GDM1 (cell line): Measurements from ENCODE around the gene FSTL4.

Source experiments
- DNase-seq: peaks from one replicate; lab custom pipeline; 2025; lab: John Stamatoyannopoulos, UW

FSTL4 gene

DNA sequence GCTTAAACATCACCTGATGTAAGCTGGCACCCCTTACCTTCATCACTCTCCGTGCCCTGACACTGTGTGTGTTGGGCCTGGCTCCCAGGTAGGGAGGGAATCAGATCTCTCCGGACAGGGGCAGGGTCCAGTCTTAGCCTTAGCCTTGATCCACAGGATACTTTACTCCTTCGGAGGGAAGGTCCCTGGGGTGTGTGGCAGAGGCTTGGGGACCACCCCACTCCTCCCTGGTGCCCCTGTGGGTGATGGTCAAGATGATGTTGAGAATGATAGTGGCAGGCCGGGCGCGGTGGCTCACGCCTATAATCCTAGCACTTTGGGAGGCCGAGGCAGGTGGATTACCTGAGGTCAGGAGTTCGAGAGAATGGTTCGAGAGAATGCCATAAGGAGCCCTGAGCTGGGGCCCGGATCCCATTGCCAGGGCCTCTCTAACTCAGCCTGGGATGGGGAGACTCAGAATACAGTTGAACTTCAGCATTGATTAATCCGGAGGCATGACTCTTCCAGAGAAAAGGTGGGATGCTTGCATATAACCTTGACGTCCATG lies 291.0 kb downstream of the FSTL4 start:
- DNase-seq, result no peak

DNA sequence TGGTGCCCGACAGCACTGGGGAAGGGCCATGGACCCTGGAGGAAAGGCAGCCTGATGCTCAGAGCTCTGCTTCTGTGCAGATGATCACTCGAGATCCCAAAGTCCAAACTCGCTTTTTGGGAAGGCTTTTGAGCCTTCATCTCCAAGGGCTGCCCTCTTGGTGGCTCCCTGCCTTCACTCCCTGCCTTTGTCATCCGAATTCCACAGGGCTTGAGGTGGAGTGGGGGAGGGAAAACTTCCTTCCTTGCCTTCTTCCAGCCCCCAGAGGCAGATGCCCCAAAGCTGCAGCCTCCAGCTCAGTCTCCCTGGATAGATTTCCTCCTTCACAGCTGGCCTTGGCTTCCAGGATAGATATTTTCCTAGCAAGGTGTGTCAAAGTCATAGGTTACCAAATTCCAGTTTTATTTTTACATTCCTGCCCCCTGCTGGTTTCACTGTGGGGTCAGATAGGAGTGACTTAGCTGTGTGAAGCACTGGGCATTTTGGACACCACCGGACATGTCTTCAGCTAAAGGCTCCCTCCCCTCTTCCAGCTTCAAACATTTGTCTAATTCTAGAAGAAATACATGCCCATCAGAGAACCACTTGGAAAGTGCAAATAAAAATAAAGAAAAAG lies 292.3 kb downstream of the FSTL4 start:
- DNase-seq, result no peak

DNA sequence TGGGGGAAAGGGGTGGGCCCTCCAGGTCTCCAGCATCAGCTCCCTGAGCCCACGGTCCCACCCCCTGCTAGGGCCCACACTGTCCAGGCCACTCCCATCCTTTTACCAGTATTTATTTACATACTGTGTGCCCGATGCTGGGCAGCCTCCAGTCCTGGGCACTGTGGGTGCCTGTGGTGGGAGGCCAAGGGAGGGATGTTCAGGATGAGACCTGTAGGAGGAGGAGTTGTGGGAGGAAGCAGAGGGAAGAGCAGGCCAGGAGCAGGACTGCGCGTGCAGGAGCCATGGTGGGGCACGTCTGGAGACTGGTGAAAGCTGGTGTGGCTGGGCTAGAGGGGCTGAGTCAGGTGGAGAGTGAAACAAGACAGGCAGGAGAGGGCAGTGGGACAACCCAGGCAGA lies 293.1 kb downstream of the FSTL4 start:
- no peak for DNase-seq

DNA sequence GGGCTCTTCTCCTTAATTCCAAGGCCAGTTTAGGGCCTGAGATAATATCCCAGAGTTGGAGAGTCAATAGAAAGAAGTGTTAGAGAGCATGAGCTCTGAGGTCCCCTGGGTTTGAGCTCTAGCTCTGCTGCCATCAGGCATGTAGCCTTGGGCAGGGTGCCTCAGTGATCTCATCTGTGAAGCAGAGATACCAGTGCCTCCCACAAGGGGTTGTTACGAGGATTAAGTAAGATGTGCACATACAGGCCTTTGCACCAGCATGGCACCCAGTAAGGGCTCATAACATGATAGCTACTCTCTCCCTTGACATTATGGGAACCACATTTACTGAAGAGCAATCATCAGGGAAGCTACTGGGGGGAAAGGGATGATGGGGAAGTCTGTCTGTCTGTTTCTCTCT lies 294.8 kb downstream of the FSTL4 start:
- DNase-seq, result no peak

DNA sequence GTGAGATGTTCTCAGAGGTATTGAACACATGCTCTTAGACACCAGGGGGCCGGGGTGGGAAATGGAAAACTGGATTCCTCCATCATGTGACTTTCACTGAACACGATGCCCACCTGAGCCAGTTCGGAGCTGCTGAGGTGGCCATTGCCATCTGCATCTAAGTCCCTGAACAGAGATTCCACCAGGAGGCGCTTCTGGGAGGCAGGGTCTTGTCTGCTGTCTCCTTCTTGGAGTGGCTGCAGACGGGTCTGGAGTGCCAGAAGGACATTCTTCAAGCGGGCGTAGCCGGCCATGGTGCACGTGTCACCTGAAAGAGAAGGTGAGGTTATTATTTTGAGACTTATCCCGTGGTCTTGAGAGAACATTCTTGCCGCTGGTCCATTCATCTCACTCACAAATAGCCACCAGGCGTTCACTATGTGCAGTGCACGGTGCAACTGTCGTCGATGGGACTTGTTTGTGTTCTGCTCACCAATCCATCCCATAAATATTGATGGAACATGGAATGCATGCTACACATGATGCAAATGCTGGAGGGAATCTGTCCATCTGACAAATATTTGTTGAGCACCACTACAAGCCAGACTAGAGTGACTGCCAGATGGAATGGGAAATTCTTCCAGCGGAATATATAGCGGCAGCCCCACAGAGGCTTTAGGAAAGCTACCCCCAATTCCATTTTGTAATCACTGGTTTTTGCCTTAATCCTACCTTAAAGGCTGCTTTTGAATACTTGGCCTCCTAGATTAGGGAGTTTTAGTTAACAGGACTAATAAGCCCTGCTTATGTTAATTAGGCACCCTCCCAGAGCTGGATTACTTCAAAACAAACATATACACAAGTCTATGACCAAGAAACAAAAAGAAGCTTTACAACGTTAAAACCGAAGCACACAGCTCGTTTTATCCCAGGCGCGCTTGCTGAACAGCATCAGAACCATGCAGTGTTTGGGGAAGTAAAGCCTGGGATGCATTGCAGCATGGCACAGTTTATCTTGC lies 295.7 kb downstream of the FSTL4 start:
- DNase-seq, result no peak

DNA sequence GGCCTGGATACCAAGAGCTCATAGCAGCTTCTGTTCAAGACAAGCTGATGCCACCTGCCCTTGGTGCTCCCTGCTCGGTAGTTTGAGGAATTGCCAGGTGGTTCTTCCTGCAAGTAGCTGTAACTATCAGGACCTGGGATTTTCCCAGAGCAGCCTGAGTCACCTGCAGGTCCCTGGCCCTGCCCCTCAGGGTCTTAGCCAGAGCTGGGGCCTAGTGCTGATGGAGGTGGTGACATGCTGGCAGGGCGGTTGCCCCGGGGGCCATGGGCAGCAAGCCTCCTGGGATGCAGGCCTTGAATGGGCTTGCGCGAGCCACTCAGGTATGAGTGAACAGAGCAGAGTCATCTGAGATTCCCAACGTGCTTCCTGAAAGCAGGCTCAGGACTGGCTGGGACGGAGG lies 298.3 kb downstream of the FSTL4 start:
- no peak for DNase-seq

DNA sequence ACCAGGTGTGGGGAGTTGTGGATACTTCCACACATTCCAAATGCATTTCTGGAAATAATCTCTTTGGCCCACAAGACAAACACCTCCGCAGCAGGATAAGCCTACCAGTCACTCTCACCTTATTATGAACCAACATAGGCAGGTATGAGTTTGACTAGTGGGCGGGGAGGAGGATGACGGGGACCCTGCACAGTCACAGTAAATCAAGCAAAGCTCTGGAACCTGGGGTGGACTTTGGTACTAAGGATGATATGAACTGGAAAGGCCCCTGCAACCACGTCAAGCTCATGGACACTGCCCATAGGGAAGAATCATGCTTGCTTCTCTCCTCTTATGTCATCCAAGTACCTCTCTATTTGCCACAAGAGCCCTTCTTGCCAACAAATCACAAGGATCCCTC lies 301.2 kb downstream of the FSTL4 start:
- DNase-seq, result no peak

DNA sequence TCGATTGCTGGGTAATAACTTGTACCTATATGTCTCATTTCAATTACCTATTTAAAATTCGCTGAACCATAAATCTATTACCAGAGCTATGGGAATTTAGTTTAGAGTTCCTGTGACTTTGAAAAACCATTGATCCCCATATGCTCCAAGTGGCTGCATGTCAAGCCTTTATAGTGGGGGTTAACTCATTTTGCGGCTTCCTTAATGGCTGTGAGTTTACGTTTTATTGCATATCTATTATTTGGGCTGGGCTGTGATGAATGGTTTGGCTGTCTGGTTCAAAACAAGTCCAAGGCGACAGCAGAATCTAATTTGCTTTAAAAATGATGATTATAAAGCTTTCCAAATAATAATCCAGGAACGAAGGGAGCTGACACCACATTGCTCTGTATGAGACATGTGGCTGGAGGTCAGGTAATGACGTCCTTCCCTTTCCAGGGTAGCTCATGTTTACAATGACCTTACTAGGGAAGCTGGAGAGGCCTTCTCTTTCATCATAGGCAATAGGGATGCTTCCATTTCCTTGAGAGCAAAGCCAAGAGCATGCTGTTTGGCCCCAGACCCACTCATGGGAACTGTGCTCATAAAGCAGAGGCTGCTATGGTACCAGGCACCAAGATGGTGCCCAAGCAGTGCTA lies 302.2 kb downstream of the FSTL4 start:
- DNase-seq, result no peak

DNA sequence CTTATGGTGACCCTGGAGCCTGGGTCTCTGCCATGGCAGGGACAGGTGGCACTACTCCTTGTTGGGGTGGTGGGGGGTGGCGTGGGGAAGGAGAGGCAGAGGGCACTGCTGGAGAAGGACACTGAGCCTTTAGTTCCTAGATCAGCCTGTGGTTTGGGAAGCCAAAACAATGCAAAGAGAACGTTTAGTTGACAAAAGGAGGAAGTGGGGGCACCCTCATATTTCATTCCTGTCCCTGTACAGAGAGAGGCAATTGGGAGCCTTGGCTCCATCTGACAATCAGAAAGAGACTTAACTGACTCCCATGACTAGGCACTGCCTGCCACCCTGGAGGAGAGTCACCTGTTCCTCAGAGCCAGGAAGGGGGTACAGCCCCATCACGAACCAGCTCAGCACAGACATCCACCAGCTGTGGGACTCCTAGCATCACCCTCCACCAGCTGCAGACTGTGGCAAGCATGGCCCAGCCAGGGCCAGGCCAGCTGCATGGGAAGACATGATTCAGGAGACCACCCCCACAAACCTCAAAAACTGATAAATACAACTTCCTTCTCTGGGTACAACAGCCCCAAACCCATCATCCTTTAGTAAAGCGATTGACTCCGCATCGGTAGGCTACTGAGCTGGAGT lies 303.1 kb downstream of the FSTL4 start:
- DNase-seq, result no peak

DNA sequence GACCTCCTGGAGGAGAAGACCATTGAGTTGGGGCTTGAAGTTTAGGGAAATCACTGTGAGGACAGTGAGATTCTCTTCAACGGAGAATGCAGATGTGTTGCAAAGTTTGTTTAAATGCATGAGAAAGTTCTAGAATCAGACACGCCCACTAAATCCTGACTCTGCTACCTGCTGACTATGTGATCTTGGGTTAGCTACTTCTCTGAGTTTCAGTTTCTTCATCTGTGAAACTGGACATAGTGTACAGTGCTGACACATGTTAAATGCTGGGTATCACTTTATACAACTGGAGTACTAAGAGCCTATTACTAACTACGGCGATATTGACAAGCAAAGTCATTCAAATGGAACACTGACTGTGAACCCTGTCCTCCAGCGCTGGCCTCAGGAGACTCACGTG lies 305.1 kb downstream of the FSTL4 start:
- DNase-seq, result no peak

DNA sequence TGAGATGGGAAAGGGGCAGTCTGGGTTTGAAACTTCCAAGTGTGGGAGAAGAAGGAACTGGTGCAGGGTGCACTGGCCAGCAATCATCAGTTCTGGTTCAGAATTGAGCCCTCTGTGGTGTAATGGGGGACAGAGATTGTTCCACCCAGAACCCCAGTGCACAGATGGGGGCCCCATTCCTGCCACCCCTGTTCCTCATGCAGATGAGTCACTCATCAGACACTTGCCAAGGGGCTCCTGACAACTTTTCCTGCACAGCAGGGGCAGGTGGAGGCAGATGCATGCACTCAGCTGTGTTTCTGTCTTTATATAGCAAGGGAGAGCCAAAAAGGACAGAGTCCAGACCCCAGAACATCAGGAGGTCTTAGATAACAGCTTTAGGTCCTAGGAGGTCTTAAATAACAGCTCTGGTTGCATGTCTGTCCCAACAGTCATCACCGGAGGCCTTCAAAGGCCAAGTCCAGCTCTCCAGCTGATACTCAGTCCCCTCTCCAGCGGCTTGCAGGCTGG lies 307.6 kb downstream of the FSTL4 start:
- DNase-seq, result no peak

DNA sequence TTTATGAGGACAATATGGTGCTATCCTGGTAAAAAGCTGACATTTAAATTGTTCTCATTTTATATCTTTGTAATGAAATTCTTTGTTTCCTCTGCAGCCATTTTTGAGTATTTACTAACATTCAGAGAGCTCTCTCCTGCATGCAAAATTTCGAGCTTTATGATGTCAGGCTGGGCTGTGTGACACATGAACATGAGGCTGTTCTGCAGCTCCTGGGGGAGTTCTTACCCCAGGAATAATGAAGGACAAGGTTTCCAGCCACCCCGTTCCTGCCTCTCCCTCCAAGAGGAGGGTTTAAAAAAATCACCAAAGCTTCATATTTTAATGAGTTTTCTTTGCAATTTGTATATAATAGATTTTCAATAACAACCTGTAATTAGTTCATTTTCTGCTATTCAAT lies 308.2 kb downstream of the FSTL4 start:
- DNase-seq, result no peak

DNA sequence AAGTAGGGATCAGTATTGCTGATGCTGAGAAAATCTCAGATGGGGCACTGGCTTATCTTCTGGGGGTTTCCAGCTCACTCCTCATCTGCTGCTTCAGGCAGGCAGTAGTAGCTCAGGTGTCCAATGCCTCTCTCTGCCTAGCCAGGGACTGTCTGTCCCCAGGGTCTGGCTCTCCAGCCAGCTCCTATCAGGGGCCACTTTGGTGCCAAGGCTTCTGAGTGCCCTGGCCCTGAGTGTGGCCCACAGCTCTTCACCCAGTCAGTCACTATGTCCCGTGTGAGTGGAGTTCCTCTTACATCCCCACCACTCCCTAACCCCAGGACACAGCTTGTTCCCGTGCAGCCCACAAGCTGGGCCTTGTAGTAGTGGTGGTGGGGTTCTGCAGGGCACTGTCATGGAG lies 309.0 kb downstream of the FSTL4 start:
- no peak for DNase-seq

DNA sequence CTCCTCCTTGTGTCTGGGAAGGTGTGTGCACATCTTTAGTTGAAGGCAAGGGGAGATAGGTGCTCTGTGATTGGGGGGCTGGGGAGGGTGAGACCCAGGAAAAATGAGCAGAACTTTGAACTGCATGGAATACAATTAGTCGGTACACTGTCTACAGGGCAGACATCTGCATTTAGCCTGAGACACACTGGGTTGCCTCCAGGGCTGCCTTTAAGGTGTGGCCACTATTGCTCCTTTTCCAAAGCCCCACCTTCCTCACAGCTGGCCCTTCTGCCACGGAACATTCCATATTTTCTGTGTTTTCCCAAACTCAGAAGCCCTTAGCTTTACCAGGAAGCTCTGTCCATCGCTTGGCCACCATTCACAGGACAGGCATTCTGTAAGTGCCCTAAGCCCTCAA lies 312.6 kb downstream of the FSTL4 start:
- no peak for DNase-seq

DNA sequence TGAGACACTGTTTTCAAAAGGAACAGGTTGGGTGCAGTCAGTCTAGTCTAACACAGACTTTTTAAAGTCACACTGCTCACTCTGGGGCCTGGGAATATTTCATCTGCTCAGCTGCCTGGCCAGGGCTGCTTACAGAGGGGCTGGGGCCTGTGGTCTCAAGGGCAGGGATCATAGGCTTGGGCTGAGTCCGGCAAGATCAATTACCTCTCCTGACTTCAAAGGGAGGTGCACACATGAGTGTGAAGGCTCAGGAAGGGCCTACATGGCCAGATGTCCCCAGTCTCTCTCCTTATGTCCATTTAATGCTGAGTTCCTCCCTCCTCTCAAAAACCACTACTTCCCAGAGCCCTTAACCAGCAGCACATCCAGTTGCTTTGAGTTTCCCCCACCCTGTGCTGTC lies 313.3 kb downstream of the FSTL4 start:
- DNase-seq, result no peak

DNA sequence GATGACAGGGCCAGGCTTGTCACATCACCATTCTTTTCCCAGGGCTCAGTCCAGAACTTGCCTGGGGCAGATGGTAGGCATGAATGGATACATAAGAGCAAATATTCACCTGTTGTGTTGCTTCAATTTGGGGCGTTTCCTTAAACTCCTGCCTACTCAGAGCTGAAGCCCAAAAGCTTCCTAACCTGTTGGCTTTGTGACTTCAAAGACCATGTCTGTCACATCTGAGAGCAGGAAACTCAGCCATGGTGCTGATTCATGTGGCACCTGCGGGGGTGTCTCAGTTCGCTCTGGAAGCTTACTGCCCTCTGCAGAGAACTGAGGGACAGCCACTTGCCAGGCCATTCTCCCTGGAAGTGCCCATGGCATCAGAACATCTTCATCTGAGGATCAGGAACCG lies 313.9 kb downstream of the FSTL4 start:
- no peak for DNase-seq

DNA sequence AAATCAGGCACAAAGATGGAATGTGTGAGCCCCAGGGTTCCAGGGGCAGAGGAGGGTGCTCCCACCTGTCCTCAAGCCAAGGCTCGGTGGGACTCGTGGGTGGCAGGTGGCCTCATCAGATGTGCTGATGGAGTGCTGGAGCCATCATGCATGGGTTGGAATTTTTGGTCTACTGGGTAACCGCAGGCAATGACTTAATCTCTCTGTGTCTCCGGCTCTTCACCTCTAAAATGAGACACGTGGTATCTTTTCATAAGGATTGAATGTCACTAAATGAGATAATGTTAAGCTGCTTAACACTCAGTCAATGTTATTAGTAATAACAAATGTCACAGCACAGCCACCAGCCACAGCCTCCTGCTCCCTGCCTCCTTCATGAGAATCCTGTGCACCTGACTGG lies 315.0 kb downstream of the FSTL4 start:
- no peak for DNase-seq

DNA sequence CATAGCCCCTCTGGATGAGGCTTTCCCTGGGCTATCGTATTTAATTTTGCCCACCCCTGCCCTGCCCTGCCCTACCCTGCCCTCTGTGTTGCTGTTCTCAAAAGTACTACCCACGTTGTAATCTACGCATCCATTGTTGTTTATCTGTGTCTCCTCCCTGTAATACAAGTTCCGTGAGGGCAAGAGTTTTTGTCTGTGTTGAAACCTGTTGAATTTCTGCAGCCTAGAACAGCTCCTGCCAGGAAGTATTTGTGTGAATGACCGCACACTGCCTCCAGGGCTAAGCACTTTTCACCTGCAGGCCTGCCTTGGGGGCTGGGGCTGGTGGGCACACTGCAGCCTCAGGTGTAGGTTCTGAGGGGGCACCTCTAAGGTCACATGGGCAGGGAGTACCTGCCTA lies 315.7 kb downstream of the FSTL4 start:
- DNase-seq, result no peak

DNA sequence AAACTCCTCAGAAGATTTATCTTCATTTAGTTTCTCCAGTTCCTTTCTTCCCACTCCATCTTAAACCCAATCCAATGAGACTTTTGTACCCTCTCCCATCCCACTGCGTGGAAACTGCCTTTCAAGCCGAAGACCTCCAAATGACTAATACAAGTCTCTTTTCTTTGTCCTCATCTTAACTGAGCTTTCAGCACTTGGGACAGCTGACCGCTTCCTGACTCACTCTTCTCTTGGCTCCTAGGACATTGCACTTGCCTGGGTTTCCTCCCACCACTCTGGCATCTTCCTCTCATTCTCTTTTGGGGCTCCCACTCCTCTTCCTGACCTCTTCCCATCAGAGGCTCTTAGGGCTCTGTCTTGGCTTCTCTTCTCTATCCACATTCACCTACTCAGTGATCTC lies 316.8 kb downstream of the FSTL4 start:
- DNase-seq, result no peak

DNA sequence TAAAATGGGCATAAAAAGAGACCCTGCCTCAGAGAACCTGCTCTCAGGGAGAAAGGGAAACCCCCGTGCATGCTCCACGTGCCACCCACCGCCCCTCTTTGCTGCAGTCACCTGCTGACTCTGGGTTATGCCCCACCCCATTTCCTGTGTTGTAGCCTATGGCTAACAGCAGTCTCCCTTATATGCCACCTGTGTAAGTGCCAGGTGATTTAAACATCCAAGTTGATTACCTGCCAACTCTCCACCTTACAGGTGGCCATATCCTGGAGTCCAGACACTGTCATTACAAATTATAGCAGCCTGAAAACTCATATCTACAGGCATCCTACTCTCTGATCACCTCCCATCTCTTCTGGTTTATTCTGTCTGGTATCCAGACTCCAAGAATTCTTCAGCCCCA lies 318.0 kb downstream of the FSTL4 start:
- no peak for DNase-seq

DNA sequence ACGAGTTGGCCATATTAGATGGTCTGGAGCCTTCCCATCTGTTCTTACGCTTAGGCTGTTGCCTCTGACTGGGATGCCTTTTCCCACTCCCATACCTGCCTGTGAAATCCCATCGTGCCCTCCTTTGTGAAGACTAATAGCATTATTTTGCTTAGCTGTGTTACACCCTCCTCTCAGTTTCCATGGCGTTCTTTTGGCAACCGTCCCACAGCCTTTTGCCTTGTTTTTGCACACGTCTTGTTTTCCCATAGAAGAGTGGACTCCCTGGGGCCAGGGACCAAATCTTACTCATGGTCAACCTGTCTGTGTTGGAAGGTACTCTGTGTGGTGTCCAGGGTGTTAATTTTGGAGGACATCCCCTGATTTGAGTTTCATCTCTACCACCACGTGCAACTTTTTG lies 318.4 kb downstream of the FSTL4 start:
- no peak for DNase-seq

DNA sequence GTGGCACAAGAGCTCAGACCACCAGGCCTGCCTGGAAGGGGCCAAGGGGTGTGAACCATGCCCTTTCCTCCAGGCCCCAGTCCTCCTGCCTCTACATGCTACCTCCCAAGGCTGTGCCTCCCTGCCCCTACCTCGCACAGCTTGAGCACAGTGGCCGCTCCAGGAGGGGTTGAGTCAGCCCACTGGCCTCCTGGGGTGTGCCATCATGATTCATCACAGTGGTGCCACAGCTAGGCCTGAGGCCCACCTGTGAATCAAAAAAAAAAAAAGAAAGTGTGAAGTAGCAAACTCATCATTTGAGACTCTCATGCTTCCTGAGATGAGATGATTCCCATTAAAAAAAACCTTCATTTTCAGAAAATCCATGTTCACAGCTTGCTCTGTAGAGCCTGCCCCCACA lies 320.0 kb downstream of the FSTL4 start:
- no peak for DNase-seq
